H1 (cell line): ENCODE results near the gene ARHGEF16. TPM values are rescaled to one million over a fixed set of nuclear protein-coding genes. Genes with fewer than 3 reads are reported as not detected.

Experiments used
- CTCF ChIA-PET: fragments of 300-600 bp; sonication (Branson Sonifier 250); formaldehyde crosslinking; loops from one replicate; lab custom pipeline; 2021; ENCODE audit not compliant: partially characterized antibody; lab: Charles Lee
- POLR2A ChIA-PET: fragments of 300-600 bp; sonication (Branson Sonifier 250); formaldehyde crosslinking; loops from one replicate; lab custom pipeline; 2021; ENCODE audit warnings: inconsistent platforms; ENCODE audit not compliant: partially characterized antibody; lab: Charles Lee
- DNase-seq, 2 experiments: peaks; one replicate each; pipeline versions ENCODE4 v3.0.0 to v3.0.0-alpha.2; 2010 to 2022; ENCODE audit warnings: low spot score in 2 of 2, low read depth in 1 of 2, mixed read lengths in 1 of 2
- FAIRE-seq: peaks from 2 replicates; lab custom pipeline; 2011; peaks lifted over from hg19 to GRCh38; lab: Jason Lieb, UNC
- H2AFZ ChIP-seq: 2 replicates; pipeline ENCODE4 v1.8.1; 2012; ENCODE audit warnings: low read length, inconsistent platforms
- H2AK5ac ChIP-seq: 2 replicates; pipeline ENCODE4 v1.6.1; 2013; ENCODE audit warnings: low read depth, low read length
- H2BK120ac ChIP-seq: replicated peaks from 2 replicates; pipeline ENCODE3; 2013; ENCODE audit warnings: low read depth, low read length, inconsistent platforms
- H2BK12ac ChIP-seq: 2 replicates; pipeline ENCODE4 v1.6.1; 2013; ENCODE audit warnings: low read depth, low read length
- H2BK15ac ChIP-seq: 2 replicates; pipeline ENCODE4 v1.6.1; 2013; ENCODE audit warnings: low read length
- H2BK20ac ChIP-seq: 2 replicates; pipeline ENCODE4 v1.6.1; 2013; ENCODE audit warnings: low read length
- H2BK5ac ChIP-seq: 2 replicates; pipeline ENCODE4 v1.6.1; 2013; ENCODE audit warnings: low read depth, low read length
- H3K14ac ChIP-seq: 2 replicates; pipeline ENCODE4 v1.6.1; 2013; ENCODE audit warnings: inconsistent platforms; ENCODE audit not compliant: insufficient read length
- H3K18ac ChIP-seq: 2 replicates; pipeline ENCODE4 v1.6.1; 2013; ENCODE audit warnings: low read length; ENCODE audit errors: extremely low read depth
- H3K23ac ChIP-seq: 2 replicates; pipeline ENCODE4 v1.6.1; 2013; ENCODE audit warnings: inconsistent platforms; ENCODE audit not compliant: insufficient read length
- H3K23me2 ChIP-seq: 2 replicates; pipeline ENCODE4 v1.6.1; 2013; ENCODE audit warnings: low read depth, low read length
- H3K27ac ChIP-seq: 2 replicates; pipeline ENCODE4 v1.6.1; 2011; ENCODE audit warnings: low read depth, low read length, inconsistent platforms
- H3K27me3 ChIP-seq, 4 experiments: replicated peaks in 1 of 4; 1 replicate in 1 of 4; 2 replicates in 3 of 4; pipeline versions ENCODE4 v1.6.1 to v1.8.1; 2011 to 2013; ENCODE audit warnings: low read length in 3 of 4, mild to moderate bottlenecking in 3 of 4, inconsistent platforms in 2 of 4, mixed read lengths in 2 of 4, moderate library complexity in 1 of 4; ENCODE audit not compliant: control insufficient read depth in 3 of 4, insufficient read depth in 3 of 4; ENCODE audit errors: extremely low read depth in 1 of 4
- H3K36me3 ChIP-seq, 4 experiments: 2 replicates each; pipeline versions ENCODE4 v1.6.1 to v1.8.1; 2011 to 2013; ENCODE audit warnings: mild to moderate bottlenecking in 4 of 4, low read length in 3 of 4, moderate library complexity in 2 of 4, control low read depth in 1 of 4, inconsistent platforms in 1 of 4; ENCODE audit not compliant: insufficient read depth in 4 of 4, control insufficient read depth in 2 of 4
- H3K4ac ChIP-seq: replicated peaks from 2 replicates; pipeline ENCODE3; 2013; ENCODE audit warnings: low read length, low read depth, mixed read lengths, inconsistent platforms; ENCODE audit not compliant: insufficient read length
- H3K4me1 ChIP-seq, 4 experiments: replicated peaks in 1 of 4; 1 replicate in 1 of 4; 2 replicates in 3 of 4; pipeline versions ENCODE4 v1.6.1 to v1.8.1; 2011 to 2013; ENCODE audit warnings: low read length in 3 of 4, inconsistent platforms in 2 of 4, mixed read lengths in 1 of 4; ENCODE audit not compliant: insufficient read depth in 4 of 4, control insufficient read depth in 3 of 4
- H3K4me2 ChIP-seq, 2 experiments: 2 replicates each; pipeline versions ENCODE4 v1.6.1 to v1.8.1; 2011 to 2013; ENCODE audit warnings: low read depth in 2 of 2, low read length in 2 of 2, control low read depth in 1 of 2, inconsistent platforms in 1 of 2, mild to moderate bottlenecking in 1 of 2; ENCODE audit not compliant: insufficient read depth in 1 of 2
- H3K4me3 ChIP-seq, 4 experiments: fragments of 200-600, 300-600 bp in 1 of 4; sonication (generic), shearing (Covaris generic), sonication (Bioruptor Twin) in 1 of 4; 2 replicates each; pipeline versions ENCODE4 v1.5.1 to v1.8.1; 2011 to 2016; ENCODE audit warnings: low read length in 4 of 4, low read depth in 3 of 4, control low read depth in 2 of 4, inconsistent platforms in 2 of 4, mild to moderate bottlenecking in 2 of 4, mixed read lengths in 1 of 4, moderate library complexity in 1 of 4; ENCODE audit not compliant: insufficient read depth in 2 of 4; ENCODE audit errors: extremely low read depth in 1 of 4
- H3K56ac ChIP-seq: replicated peaks from 2 replicates; pipeline ENCODE3; 2013; ENCODE audit warnings: low read depth, mild to moderate bottlenecking, mixed read lengths, low read length, inconsistent platforms; ENCODE audit not compliant: insufficient read length
- H3K79me1 ChIP-seq: 2 replicates; pipeline ENCODE4 v1.6.1; 2013; ENCODE audit warnings: low read depth, low read length, control low read depth
- H3K79me2 ChIP-seq, 2 experiments: 2 replicates each; pipeline versions ENCODE4 v1.6.1 to v1.8.1; 2012 to 2013; ENCODE audit warnings: low read length in 2 of 2, mild to moderate bottlenecking in 2 of 2, inconsistent platforms in 1 of 2; ENCODE audit not compliant: insufficient read depth in 2 of 2, control insufficient read depth in 1 of 2
- H3K9ac ChIP-seq, 4 experiments: replicated peaks in 1 of 4; 1 replicate in 1 of 4; 2 replicates in 3 of 4; pipeline versions ENCODE4 v1.6.1 to v1.8.1; 2011 to 2013; ENCODE audit warnings: low read depth in 3 of 4, low read length in 3 of 4, control low read depth in 2 of 4, mild to moderate bottlenecking in 2 of 4, moderate library complexity in 2 of 4, inconsistent platforms in 1 of 4; ENCODE audit errors: extremely low read depth in 1 of 4
- H3K9me3 ChIP-seq, 2 experiments: 2 replicates each; pipeline versions ENCODE4 v1.6.1 to v1.8.1; 2012 to 2013; ENCODE audit warnings: mild to moderate bottlenecking in 2 of 2, moderate library complexity in 2 of 2, control low read depth in 1 of 2, inconsistent platforms in 1 of 2, low read depth in 1 of 2, low read length in 1 of 2, mixed read lengths in 1 of 2; ENCODE audit not compliant: insufficient read depth in 2 of 2
- H4K20me1 ChIP-seq, 2 experiments: replicated peaks in 1 of 2; 2 replicates each; pipeline versions ENCODE3 to v1.8.1; 2011 to 2013; ENCODE audit warnings: inconsistent platforms in 2 of 2, low read length in 2 of 2, mild to moderate bottlenecking in 1 of 2; ENCODE audit not compliant: insufficient read depth in 2 of 2, control insufficient read depth in 1 of 2
- H4K5ac ChIP-seq: 2 replicates; pipeline ENCODE4 v1.6.1; 2013; ENCODE audit warnings: low read length, low read depth, mixed read lengths, inconsistent platforms; ENCODE audit not compliant: insufficient read length
- H4K8ac ChIP-seq: 2 replicates; pipeline ENCODE4 v1.8.0; 2013; ENCODE audit warnings: mild to moderate bottlenecking, moderate library complexity, low read length, inconsistent platforms; ENCODE audit not compliant: insufficient read depth; ENCODE audit errors: extremely low read depth
- H4K91ac ChIP-seq: replicated peaks from 2 replicates; pipeline ENCODE3; 2013; ENCODE audit warnings: low read length, mixed read lengths, inconsistent platforms; ENCODE audit not compliant: insufficient read length
- WGBS, 2 experiments: shearing (Covaris generic) in 1 of 2; methylation state at CpG; one replicate each; pipeline versions ENCODE4 v1.1.6 to v1.1.7; 2013 to 2015; ENCODE audit warnings: low lambda C conversion rate in 2 of 2, mixed read lengths in 2 of 2, inconsistent platforms in 1 of 2, low coverage in 1 of 2, missing lambda C conversion rate in 1 of 2; ENCODE audit not compliant: insufficient replicate concordance in 2 of 2, insufficient coverage in 1 of 2, insufficient read length in 1 of 2; ENCODE audit errors: extremely low coverage in 1 of 2, missing lambda C conversion rate in 1 of 2; 5-methylcytosine and 5-hydroxymethylcytosine counted together
- polyA plus RNA-seq, 7 experiments: library from polyadenylated mRNA; depleted of rRNA in 3 of 7; stranded (reverse) in 5 of 7; unstranded in 2 of 7; fragments of >200 nt in 5 of 7; fragments of 200-250 nt in 2 of 7; gene quantifications; 1 replicate in 5 of 7; 2 replicates in 1 of 7; 4 replicates in 1 of 7; pipeline versions ENCODE4 v1.2.1 to v1.2.3, GENCODE V29; 2011 to 2013; ENCODE audit warnings: missing spikeins in 2 of 7, mixed read lengths in 2 of 7
- total RNA-seq: library from RNA; stranded (reverse); fragmentation: NEBNext Ultra II Directional; extraction: Animal tissue kit (Norgen Biotek cat#: 25700); gene quantifications from 2 replicates; pipeline ENCODE4 v1.2.1, GENCODE V29; 2021

The ARHGEF16 gene
- total and polyA plus RNA-seq, 2 of the 8 experiments (the other 6 are each of a cell fraction or from before 2014, with no cell fraction given) = 18.3 to 20.7 TPM

DNA sequence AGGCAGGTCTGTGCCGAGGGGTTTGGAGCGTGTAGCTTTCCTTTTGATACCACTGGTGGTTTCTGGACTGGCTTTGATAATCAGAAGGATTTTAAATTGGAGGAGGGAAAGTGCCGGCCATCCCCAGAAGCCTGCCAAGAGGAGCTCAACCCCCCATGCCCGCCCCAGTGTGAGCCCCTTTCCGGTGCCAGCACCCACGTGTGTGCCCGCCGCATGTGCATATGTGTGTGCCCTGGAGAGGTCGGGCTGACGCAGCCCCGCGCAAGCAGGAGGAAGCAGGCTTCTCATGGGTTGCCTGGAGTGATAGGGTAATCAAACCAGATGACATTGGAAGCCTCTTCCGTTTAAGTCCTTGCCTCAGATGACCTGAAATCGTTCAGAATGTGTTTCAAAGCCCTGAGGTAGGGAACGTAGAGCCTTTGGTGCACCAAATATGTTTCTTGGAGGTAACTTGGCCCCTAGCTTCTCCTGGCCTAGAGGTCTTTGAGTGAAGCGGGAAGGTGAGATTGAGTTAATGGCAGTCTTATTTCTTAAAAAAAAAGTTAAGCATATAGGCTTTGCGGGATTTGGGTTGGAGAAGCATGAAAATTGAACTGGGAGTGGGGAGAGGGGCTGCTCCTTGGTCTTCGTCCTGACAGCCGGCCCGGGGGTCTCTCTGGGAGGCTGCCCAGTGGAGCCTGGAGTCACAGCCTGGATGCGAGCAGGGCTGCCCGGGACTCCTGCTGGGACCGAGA, 34.1 kb upstream of the ARHGEF16 start:
- no peak overlapping the region for H4K91ac ChIP-seq
- no peak overlapping the region for H2BK12ac ChIP-seq
- no peaks in the 10 kb centered on the region for H3K79me2 ChIP-seq
- H4K5ac ChIP-seq = no peak overlapping the region
- FAIRE-seq (no peak), DNase-seq (no peak)
- no peaks in the 10 kb centered on the region for H4K20me1 ChIP-seq
- H3K4ac ChIP-seq = no peak overlapping the region
- H2BK15ac ChIP-seq = no peak overlapping the region
- H2AFZ ChIP-seq = no peak overlapping the region
- no peak overlapping the region for H3K23ac ChIP-seq
- 96% methylated on average over 22 of the region's 23 CpGs; no CpG with 5 or more reads in 1 of the 2 experiments for WGBS, 2 experiments
- H3K36me3 ChIP-seq = no peaks in the 10 kb centered on the region
- no peak overlapping the region for H2BK20ac ChIP-seq
- H3K79me1 ChIP-seq = no peaks in the 10 kb centered on the region
- no peak overlapping the region for H3K14ac ChIP-seq
- ChIA-PET CTCF (interaction anchor here (0.7 to 5.8 kb wide), 7 partner anchors 10 to 871 kb away, joined by 3 to 50 read pairs (median 4); no protein-coding TSS in a partner anchor), POLR2A (interaction anchor here (1.0 kb wide), 1 partner anchor 8 kb away, joined by 3 read pairs; no protein-coding TSS in a partner anchor)
- no peak overlapping the region for H2BK120ac ChIP-seq
- H3K18ac ChIP-seq = no peak overlapping the region
- no peak overlapping the region for H2AK5ac ChIP-seq
- no peak overlapping the region for H3K4me3 ChIP-seq
- no peak overlapping the region for H3K27ac ChIP-seq
- H3K9me3 ChIP-seq = peaks cover 12 to 20% of the 10 kb centered on the region in 2 experiments
- H3K4me2 ChIP-seq = no peak overlapping the region
- H3K4me1 ChIP-seq = no peaks in the 10 kb centered on the region; a peak in 1 of 7 replicates
- no peak overlapping the region for H3K56ac ChIP-seq
- H3K9ac ChIP-seq = no peak overlapping the region
- H4K8ac ChIP-seq = no peak overlapping the region
- H3K23me2 ChIP-seq = no peaks in the 10 kb centered on the region
- H2BK5ac ChIP-seq = no peak overlapping the region
- H3K27me3 ChIP-seq = no peaks in the 10 kb centered on the region
